Heart right ventricle (tissue), 16 donors: ENCODE results near the gene CHRDL2. TPM values are rescaled to one million over a fixed set of nuclear protein-coding genes. Genes with fewer than 3 reads are reported as not detected.

Experiments used
- ATAC-seq, 8 donors: fragments of 200-7000 bp; cut with Tn5 transposase; one replicate each; pipeline ENCODE4 v1.9.1; 2020; ENCODE audit warnings: mild to moderate bottlenecking in 8 of 8, moderate library complexity in 8 of 8, moderate number of reproducible peaks in 1 of 8
- DNase-seq, 2 donors: peaks; one replicate each; pipeline ENCODE4 v3.0.0-alpha.2; 2020
- H3K27ac ChIP-seq, 10 donors: fragments of 200-600 bp; sonication (generic) in 2 of 10; one replicate each; pipeline versions ENCODE4 v1.5.0 to v1.8.0; 2020 to 2022; ENCODE audit warnings: mild to moderate bottlenecking in 3 of 10
- H3K27me3 ChIP-seq, 7 donors: fragments of 200-600 bp; one replicate each; pipeline ENCODE4 v1.8.0; 2021 to 2022; ENCODE audit warnings: mild to moderate bottlenecking in 2 of 7
- H3K36me3 ChIP-seq, 9 donors: fragments of 200-600 bp; sonication (generic) in 1 of 9; one replicate each; pipeline versions ENCODE4 v1.5.0 to v1.8.0; 2020 to 2022; ENCODE audit warnings: mild to moderate bottlenecking in 2 of 9
- H3K4me1 ChIP-seq, 9 donors: fragments of 200-600 bp; sonication (generic) in 1 of 9; one replicate each; pipeline versions ENCODE4 v1.5.0 to v1.8.0; 2020 to 2022; ENCODE audit warnings: mild to moderate bottlenecking in 4 of 9
- H3K4me3 ChIP-seq, 10 donors: fragments of 200-600 bp; sonication (generic) in 2 of 10; one replicate each; pipeline versions ENCODE4 v1.5.0 to v1.8.0; 2020 to 2022; ENCODE audit warnings: mild to moderate bottlenecking in 7 of 10, moderate library complexity in 2 of 10
- H3K9me3 ChIP-seq, 11 donors: fragments of 200-600 bp in 10 of 11; sonication (generic) in 2 of 11; one replicate each; pipeline versions ENCODE4 v1.5.0 to v1.8.0; 2013 to 2022; ENCODE audit warnings: mild to moderate bottlenecking in 2 of 11, control low read depth in 1 of 11, moderate library complexity in 1 of 11
- CTCF ChIP-seq, 9 donors: fragments of 200-600 bp; sonication (generic) in 2 of 9; IDR thresholded peaks; one replicate each; pipeline versions ENCODE4 v1.5.0 to v1.8.0; 2021 to 2022; ENCODE audit warnings: antibody characterized with exemption in 9 of 9, mild to moderate bottlenecking in 5 of 9, moderate library complexity in 1 of 9
- WGBS, 2 donors: extraction: QIAGEN DNeasy Blood & Tissue Kit; methylation state at CpG; one replicate each; pipeline ENCODE4 v1.1.7; 2013; ENCODE audit warnings: inconsistent platforms in 1 of 2; 5-methylcytosine and 5-hydroxymethylcytosine counted together
- intact Hi-C, 10 donors: fragments of 100-400 bp; cut with DNase I; formaldehyde crosslinking; loops; one replicate each; pipeline versions ENCODE4 v1.11.1 to v1.14.2; 2022
- polyA plus RNA-seq, 2 donors: library from polyadenylated mRNA; stranded (reverse); fragments of 200-250 nt; gene quantifications; one replicate each; pipeline ENCODE4 v1.2.3, GENCODE V29; 2013
- total RNA-seq, 10 donors: library from RNA; stranded (reverse); fragmentation: NEBNext Ultra II Directional in 3 of 10; extraction: Animal tissue kit (Norgen Biotek cat#: 25700) in 3 of 10; gene quantifications; one replicate each; pipeline versions ENCODE4 v1.2.1 to v1.2.4, GENCODE V29; 2021 to 2023
- donor health status: Arrhythmogenic right ventricular cardiomyopathy.
- donor health status: ischemic (EF 13 %, LVEDD 7.1; RV severe dilation, severe dysfunction).
- donor health status: healthy with polysubstance abuse.
- donor health status: DM: no; HTN: yes; CAD: no.
- donor health status: DM: no; HTN: no; CAD: no.
- donor health status: ischemic (EF 25% LVEDD 6.9; RV normal size, moderate dysfunction).
- donor health status: ischemic (EF 25% LVEDD 5.7; RV mildly dilated, moderate dysfunction).
- donor health status: healthy.
- donor health status: DM: yes; HTN: yes; CAD: no.
- donor health status: Ischemic cardiomyopathy.
- donor health status: ischemic (EF 35%, LVEDD 5.7; RV mildly dilated, moderate dysfunction).
- donor health status: nonischemic (EF 11% LVEDD 7.7; RV severe dilation, severe dysfunction).
- donor health status: DM: yes; HTN: yes; CAD: no.
- donor health status: PGD.
- donor health status: ischemic (EF 29% LVEDD 5.4; RV normal size, mild dysfunction).
- donor health status: nonischemic (EF 23%, LVEDD 6.1; RV moderate dilation, normal function).

Gene CHRDL2
- total and polyA plus RNA-seq, 12 donors, result 1.00 to 19.7 (median 6.7) TPM

- H3K9me3 ChIP-seq, result peaks cover 0 to 4% (median 0%) of the 10 kb centered on the region in 11 donors
- no peak for DNase-seq
- peaks cover 4 to 19% (median 13%) of the 10 kb centered on the region in 9 donors for H3K4me1 ChIP-seq
- peak overlapping the region in 9 of 10 donors; percentile 6 to 87 (median 77) for H3K27ac ChIP-seq
- intact Hi-C loops, result no loop called here
- no peaks in the 10 kb centered on the region for H3K36me3 ChIP-seq
- no peak overlapping the region for H3K4me3 ChIP-seq
- peak in 4 of 8 donors; percentile 2 to 32 (median 3) for ATAC-seq
- TF ChIP-seq CTCF (IDR thresholded peaks at IDR 0.05), result no peak
- H3K27me3 ChIP-seq, result no peaks in the 10 kb centered on the region
- 75 to 82% methylated on average over 4 of the region's 4 CpGs for WGBS, 2 donors
Measured at GRCh38 chr11:74672332-74672955, 58.8 kb downstream of the CHRDL2 start.

GRCh38 chr11:74671520-74672196 lies 59.6 kb downstream of the CHRDL2 start:
- Histone ChIP-seq H3K27ac (peak overlapping the region in 6 of 10 donors; percentile 70 to 87 (median 78)), H3K9me3 (peaks cover 0 to 4% (median 0%) of the 10 kb centered on the region in 11 donors), H3K4me3 (no peak overlapping the region), H3K27me3 (no peaks in the 10 kb centered on the region), H3K36me3 (no peaks in the 10 kb centered on the region), H3K4me1 (peaks cover 4 to 19% (median 13%) of the 10 kb centered on the region in 9 donors)
- no peak for DNase-seq
- WGBS, 2 donors, result 82 to 87% methylated on average over 10 of the region's 10 CpGs
- ATAC-seq, result no peak
- no peak for TF ChIP-seq CTCF (IDR thresholded peaks at IDR 0.05)
- intact Hi-C loops, result no loop called here

- Histone ChIP-seq H3K27ac (peak overlapping the region in 6 of 10 donors; percentile 1 to 64 (median 46)), H3K9me3 (peaks cover 0 to 4% (median 0%) of the 10 kb centered on the region in 11 donors), H3K4me3 (no peak overlapping the region), H3K4me1 (peaks cover 4 to 19% (median 13%) of the 10 kb centered on the region in 9 donors), H3K27me3 (no peaks in the 10 kb centered on the region), H3K36me3 (no peaks in the 10 kb centered on the region)
- intact Hi-C loops, result no loop called here
- DNase-seq (no peak), ATAC-seq (no peak)
- WGBS, 2 donors, result 90 to 95% methylated on average over 7 of the region's 7 CpGs
- TF ChIP-seq CTCF (IDR thresholded peaks at IDR 0.05), result no peak
Measured at GRCh38 chr11:74670171-74670570, 61.1 kb downstream of the CHRDL2 start.

GRCh38 chr11:74669211-74670160 lies 61.7 kb downstream of the CHRDL2 start:
- peaks cover 0 to 1% (median 0%) of the 10 kb centered on the region in 11 donors for H3K9me3 ChIP-seq
- no peaks in the 10 kb centered on the region for H3K36me3 ChIP-seq
- no peak for TF ChIP-seq CTCF (IDR thresholded peaks at IDR 0.05)
- 92 to 93% methylated on average over 17 of the region's 17 CpGs for WGBS, 2 donors
- peak in 2 of 8 donors; percentile 32 to 44 for ATAC-seq
- DNase-seq, result no peak
- intact Hi-C loops, result no loop called here
- H3K27me3 ChIP-seq, result no peaks in the 10 kb centered on the region
- H3K4me1 ChIP-seq, result peaks cover 4 to 19% (median 13%) of the 10 kb centered on the region in 9 donors
- H3K27ac ChIP-seq, result peak overlapping the region in 6 of 10 donors; percentile 1 to 64 (median 46)
- H3K4me3 ChIP-seq, result no peak overlapping the region
